Esophagus muscularis mucosa (tissue), 3 donors: ENCODE results near the gene OR5H1.

Experiments
- CTCF ChIP-seq, 3 experiments: fragments of 200-600 bp in 2 of 3; fragments of 450-650 bp in 1 of 3; sonication (generic) in 2 of 3; IDR thresholded peaks; one replicate each; pipeline ENCODE4 v1.5.1; 2017 to 2019; ENCODE audit warnings: antibody characterized with exemption in 3 of 3, mild to moderate bottlenecking in 2 of 3, moderate library complexity in 1 of 3
- POLR2A ChIP-seq: fragments of 450-650 bp; IDR thresholded peaks from one replicate; pipeline ENCODE4 v1.6.1; 2017; ENCODE audit warnings: antibody characterized with exemption, moderate library complexity, mild to moderate bottlenecking, low read depth
- POLR2AphosphoS5 ChIP-seq, 2 donors: sonication (generic); formaldehyde crosslinking; IDR thresholded peaks; one replicate each; pipeline ENCODE4 v1.6.1; 2017; ENCODE audit warnings: antibody characterized with exemption in 2 of 2

DNA sequence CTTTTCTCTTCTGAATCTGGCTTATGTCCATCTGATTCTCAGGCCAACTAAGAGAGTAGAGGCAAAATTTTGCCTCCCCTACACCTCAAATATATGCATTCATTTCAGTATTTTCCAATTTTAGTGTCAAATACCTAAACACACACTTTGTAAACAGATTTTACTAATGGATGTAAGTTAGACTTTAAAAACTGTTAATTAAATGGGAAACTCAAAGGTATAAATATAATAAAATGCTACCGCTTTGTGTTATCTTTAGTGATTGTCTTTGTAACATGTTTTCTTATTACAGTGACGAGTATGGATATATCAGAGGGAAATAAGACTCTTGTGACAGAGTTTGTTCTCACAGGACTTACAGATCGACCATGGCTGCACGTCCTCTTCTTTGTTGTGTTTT lies 43.6 kb upstream of the OR5H1 start, which contains the start of gene OR5AC2:
- TF ChIP-seq CTCF (IDR thresholded peaks at IDR 0.05) (no peak), POLR2A (no peak), POLR2AphosphoS5 (IDR thresholded peaks at IDR 0.05) (no peak)
